ENCODE measurements around the gene REEP5. TPM values are rescaled to one million over a fixed set of nuclear protein-coding genes. Genes with fewer than 3 reads are reported as not detected.

The REEP5 gene
- total and polyA plus RNA-seq, 2 of the 13 experiments (the other 11 are each of a cell fraction or from before 2014, with no cell fraction given), result 49.4 to 239 TPM

DNA sequence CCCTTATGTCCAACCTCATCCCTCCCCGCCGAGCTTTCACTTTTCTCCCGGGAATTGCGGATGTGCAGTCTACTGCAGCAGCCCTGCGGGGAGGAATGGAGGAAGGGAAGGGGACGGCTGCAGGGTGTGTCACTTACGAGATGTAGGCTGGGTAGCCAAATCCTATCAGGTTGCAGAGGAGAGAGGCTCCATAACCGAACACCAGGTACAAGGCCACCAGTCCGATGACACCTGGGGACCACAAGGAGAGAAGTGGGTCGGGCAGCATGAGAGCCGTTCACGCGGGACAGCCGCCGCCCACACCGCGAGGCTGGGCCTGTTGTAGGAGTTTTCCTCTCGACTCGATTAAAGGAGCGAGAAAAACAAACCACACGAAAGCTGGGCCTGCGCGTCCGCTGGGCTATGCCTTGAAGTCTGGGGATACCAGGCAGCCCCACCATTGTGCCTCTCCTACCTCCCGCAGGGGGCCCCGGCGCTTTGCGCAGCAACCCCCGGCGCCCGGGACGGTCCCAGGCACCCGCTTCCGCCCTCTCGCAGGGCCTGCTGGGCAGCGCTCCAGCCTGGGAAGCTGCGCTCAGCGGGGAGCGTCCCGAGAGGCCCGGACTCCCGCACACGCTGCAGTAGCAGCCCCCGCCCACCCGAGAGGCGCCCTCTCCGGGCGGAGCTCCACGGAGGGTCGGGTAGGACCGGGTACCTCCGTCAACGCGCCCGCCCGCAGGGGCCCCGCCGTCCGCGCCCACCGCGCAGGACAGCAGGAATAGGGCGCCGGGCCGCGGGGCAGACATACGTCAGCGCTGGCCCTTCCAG lies 798 bp downstream of the REEP5 start (continued):
- TF ChIP-seq, protein P1, sequence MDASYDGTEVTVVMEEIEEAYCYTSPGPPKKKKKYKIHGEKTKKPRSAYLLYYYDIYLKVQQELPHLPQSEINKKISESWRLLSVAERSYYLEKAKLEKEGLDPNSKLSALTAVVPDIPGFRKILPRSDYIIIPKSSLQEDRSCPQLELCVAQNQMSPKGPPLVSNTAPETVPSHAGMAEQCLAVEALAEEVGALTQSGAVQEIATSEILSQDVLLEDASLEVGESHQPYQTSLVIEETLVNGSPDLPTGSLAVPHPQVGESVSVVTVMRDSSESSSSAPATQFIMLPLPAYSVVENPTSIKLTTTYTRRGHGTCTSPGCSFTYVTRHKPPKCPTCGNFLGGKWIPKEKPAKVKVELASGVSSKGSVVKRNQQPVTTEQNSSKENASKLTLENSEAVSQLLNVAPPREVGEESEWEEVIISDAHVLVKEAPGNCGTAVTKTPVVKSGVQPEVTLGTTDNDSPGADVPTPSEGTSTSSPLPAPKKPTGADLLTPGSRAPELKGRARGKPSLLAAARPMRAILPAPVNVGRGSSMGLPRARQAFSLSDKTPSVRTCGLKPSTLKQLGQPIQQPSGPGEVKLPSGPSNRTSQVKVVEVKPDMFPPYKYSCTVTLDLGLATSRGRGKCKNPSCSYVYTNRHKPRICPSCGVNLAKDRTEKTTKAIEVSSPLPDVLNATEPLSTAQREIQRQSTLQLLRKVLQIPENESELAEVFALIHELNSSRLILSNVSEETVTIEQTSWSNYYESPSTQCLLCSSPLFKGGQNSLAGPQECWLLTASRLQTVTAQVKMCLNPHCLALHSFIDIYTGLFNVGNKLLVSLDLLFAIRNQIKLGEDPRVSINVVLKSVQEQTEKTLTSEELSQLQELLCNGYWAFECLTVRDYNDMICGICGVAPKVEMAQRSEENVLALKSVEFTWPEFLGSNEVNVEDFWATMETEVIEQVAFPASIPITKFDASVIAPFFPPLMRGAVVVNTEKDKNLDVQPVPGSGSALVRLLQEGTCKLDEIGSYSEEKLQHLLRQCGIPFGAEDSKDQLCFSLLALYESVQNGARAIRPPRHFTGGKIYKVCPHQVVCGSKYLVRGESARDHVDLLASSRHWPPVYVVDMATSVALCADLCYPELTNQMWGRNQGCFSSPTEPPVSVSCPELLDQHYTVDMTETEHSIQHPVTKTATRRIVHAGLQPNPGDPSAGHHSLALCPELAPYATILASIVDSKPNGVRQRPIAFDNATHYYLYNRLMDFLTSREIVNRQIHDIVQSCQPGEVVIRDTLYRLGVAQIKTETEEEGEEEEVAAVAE (CRISPR knock-in tag; IDR thresholded peaks at IDR 0.05; ENCODE audit: borderline replicate concordance), result no peak
- TF ChIP-seq, protein P2, sequence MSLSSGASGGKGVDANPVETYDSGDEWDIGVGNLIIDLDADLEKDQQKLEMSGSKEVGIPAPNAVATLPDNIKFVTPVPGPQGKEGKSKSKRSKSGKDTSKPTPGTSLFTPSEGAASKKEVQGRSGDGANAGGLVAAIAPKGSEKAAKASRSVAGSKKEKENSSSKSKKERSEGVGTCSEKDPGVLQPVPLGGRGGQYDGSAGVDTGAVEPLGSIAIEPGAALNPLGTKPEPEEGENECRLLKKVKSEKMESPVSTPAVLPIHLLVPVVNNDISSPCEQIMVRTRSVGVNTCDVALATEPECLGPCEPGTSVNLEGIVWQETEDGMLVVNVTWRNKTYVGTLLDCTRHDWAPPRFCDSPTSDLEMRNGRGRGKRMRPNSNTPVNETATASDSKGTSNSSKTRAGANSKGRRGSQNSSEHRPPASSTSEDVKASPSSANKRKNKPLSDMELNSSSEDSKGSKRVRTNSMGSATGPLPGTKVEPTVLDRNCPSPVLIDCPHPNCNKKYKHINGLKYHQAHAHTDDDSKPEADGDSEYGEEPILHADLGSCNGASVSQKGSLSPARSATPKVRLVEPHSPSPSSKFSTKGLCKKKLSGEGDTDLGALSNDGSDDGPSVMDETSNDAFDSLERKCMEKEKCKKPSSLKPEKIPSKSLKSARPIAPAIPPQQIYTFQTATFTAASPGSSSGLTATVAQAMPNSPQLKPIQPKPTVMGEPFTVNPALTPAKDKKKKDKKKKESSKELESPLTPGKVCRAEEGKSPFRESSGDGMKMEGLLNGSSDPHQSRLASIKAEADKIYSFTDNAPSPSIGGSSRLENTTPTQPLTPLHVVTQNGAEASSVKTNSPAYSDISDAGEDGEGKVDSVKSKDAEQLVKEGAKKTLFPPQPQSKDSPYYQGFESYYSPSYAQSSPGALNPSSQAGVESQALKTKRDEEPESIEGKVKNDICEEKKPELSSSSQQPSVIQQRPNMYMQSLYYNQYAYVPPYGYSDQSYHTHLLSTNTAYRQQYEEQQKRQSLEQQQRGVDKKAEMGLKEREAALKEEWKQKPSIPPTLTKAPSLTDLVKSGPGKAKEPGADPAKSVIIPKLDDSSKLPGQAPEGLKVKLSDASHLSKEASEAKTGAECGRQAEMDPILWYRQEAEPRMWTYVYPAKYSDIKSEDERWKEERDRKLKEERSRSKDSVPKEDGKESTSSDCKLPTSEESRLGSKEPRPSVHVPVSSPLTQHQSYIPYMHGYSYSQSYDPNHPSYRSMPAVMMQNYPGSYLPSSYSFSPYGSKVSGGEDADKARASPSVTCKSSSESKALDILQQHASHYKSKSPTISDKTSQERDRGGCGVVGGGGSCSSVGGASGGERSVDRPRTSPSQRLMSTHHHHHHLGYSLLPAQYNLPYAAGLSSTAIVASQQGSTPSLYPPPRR (CRISPR knock-in tag; IDR thresholded peaks at IDR 0.05; ENCODE audit: borderline replicate concordance), result no peak
- TF ChIP-seq ZNF83 (CRISPR knock-in tag; IDR thresholded peaks at IDR 0.05; ENCODE audit: borderline replicate concordance) (no peak), TBX3 (IDR thresholded peaks at IDR 0.05; ENCODE audit: borderline replicate concordance) (no peak), SMAD3 (CRISPR knock-in tag; IDR thresholded peaks at IDR 0.05) (no peak), SIN3B (IDR thresholded peaks at IDR 0.05; ENCODE audit: low read length) (no peak), NAIF1 (CRISPR knock-in tag; IDR thresholded peaks at IDR 0.05; ENCODE audit: borderline replicate concordance) (peak; percentile 79; the same call in 1 of the 2 replicates), AGO2 (optimal IDR thresholded peaks at IDR 0.05; ENCODE audit: low read depth, low read length) (peak; percentile 84), ZFAT (CRISPR knock-in tag; conservative IDR thresholded peaks at IDR 0.05) (no peak), SNAI1 (CRISPR knock-in tag; IDR thresholded peaks at IDR 0.05; ENCODE audit: borderline replicate concordance) (no peak), CHCHD3 (CRISPR knock-in tag; IDR thresholded peaks at IDR 0.05) (no peak), HOXD1 (CRISPR knock-in tag; IDR thresholded peaks at IDR 0.05) (no peak), PHF20 (CRISPR knock-in tag; IDR thresholded peaks at IDR 0.05) (peak; percentile 49; the same call in 1 of the 2 replicates)
- TF ChIP-seq, protein P3, sequence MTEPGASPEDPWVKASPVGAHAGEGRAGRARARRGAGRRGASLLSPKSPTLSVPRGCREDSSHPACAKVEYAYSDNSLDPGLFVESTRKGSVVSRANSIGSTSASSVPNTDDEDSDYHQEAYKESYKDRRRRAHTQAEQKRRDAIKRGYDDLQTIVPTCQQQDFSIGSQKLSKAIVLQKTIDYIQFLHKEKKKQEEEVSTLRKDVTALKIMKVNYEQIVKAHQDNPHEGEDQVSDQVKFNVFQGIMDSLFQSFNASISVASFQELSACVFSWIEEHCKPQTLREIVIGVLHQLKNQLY (CRISPR knock-in tag; IDR thresholded peaks at IDR 0.05), result no peak
- TF ChIP-seq, protein P4, sequence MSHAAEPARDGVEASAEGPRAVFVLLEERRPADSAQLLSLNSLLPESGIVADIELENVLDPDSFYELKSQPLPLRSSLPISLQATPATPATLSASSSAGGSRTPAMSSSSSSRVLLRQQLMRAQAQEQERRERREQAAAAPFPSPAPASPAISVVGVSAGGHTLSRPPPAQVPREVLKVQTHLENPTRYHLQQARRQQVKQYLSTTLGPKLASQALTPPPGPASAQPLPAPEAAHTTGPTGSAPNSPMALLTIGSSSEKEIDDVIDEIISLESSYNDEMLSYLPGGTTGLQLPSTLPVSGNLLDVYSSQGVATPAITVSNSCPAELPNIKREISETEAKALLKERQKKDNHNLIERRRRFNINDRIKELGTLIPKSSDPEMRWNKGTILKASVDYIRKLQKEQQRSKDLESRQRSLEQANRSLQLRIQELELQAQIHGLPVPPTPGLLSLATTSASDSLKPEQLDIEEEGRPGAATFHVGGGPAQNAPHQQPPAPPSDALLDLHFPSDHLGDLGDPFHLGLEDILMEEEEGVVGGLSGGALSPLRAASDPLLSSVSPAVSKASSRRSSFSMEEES (CRISPR knock-in tag; IDR thresholded peaks at IDR 0.05), result no peak; the same call in 1 of the 2 replicates
- TF ChIP-seq, protein P5, sequence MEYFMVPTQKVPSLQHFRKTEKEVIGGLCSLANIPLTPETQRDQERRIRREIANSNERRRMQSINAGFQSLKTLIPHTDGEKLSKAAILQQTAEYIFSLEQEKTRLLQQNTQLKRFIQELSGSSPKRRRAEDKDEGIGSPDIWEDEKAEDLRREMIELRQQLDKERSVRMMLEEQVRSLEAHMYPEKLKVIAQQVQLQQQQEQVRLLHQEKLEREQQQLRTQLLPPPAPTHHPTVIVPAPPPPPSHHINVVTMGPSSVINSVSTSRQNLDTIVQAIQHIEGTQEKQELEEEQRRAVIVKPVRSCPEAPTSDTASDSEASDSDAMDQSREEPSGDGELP (IDR thresholded peaks at IDR 0.05; ENCODE audit: borderline replicate concordance, low read depth), result no peak
